T-helper 17 cell (primary cell): ENCODE data around the gene MIPOL1. TPM values are rescaled to one million over a fixed set of nuclear protein-coding genes. Genes with fewer than 3 reads are reported as not detected.
"Not testable (repeated sequence)": the region's sequence is repeated elsewhere in the genome, so short reads cannot be mapped to it uniquely, and the experiment has no call there.

Source experiments
- ATAC-seq: fragments of 150-1000 bp; cut with Tn5 transposase; 2 replicates; pipeline ENCODE4 v1.10.0; 2021; ENCODE audit warnings: mild to moderate bottlenecking, moderate library complexity
- DNase-seq, 3 donors: peaks; one replicate each; pipeline versions ENCODE4 v3.0.0 to v3.0.0-alpha.2; 2020 to 2021
- H3K9me3 ChIP-seq: one replicate; pipeline ENCODE4 v1.7.0; 2013; ENCODE audit warnings: low read length, mild to moderate bottlenecking; ENCODE audit not compliant: control insufficient read depth, poor library complexity, severe bottlenecking
- H3K27ac Mint-ChIP-seq: one replicate; pipeline ENCODE4 v1.8.0; 2022; ENCODE audit warnings: mild to moderate bottlenecking, moderate library complexity, mixed read lengths
- H3K27me3 Mint-ChIP-seq: one replicate; pipeline ENCODE4 v1.8.0; 2022; ENCODE audit warnings: mixed read lengths
- H3K36me3 Mint-ChIP-seq: one replicate; pipeline ENCODE4 v1.8.0; 2022; ENCODE audit warnings: low read depth, mixed read lengths
- H3K4me1 Mint-ChIP-seq: one replicate; pipeline ENCODE4 v1.8.0; 2022; ENCODE audit warnings: mild to moderate bottlenecking, mixed read lengths
- H3K4me3 Mint-ChIP-seq: one replicate; pipeline ENCODE4 v1.8.0; 2022; ENCODE audit warnings: mild to moderate bottlenecking, moderate library complexity, mixed read lengths
- total RNA-seq, 4 donors: library from RNA in 2 of 4; stranded (reverse) in 2 of 4; gene quantifications; one replicate each; pipeline ENCODE4 v1.2.3 and lab custom pipeline; 2022 to 2026

The MIPOL1 gene
- total RNA-seq, 2 donors from 2014 or later: 0.32 to 0.73 TPM

- H3K4me1 Mint-ChIP-seq: no peaks in the 10 kb centered on the region
- DNase-seq (no peak), ATAC-seq (no peak)
- no peak overlapping the region for H3K4me3 Mint-ChIP-seq
- no peaks in the 10 kb centered on the region for H3K9me3 ChIP-seq
- H3K27ac Mint-ChIP-seq: no peak overlapping the region
- no peaks in the 10 kb centered on the region for H3K36me3 Mint-ChIP-seq
- no peaks in the 10 kb centered on the region for H3K27me3 Mint-ChIP-seq
Measured at GRCh38 chr14:37343307-37344094, 145.8 kb downstream of the MIPOL1 start.

GRCh38 chr14:37363661-37364060 lies 165.9 kb downstream of the MIPOL1 start:
- ATAC-seq (no peak), DNase-seq (no peak)
- no peaks in the 10 kb centered on the region for H3K9me3 ChIP-seq
- Mint-ChIP-seq H3K36me3 (no peaks in the 10 kb centered on the region), H3K4me3 (no peak overlapping the region), H3K27ac (no peak overlapping the region), H3K4me1 (no peaks in the 10 kb centered on the region), H3K27me3 (no peaks in the 10 kb centered on the region)

GRCh38 chr14:37369425-37369824 lies 171.7 kb downstream of the MIPOL1 start:
- no peaks in the 10 kb centered on the region for H3K27me3 Mint-ChIP-seq

GRCh38 chr14:37375566-37375965 lies 177.8 kb downstream of the MIPOL1 start:
- H3K4me1 Mint-ChIP-seq: no peaks in the 10 kb centered on the region
- no peaks in the 10 kb centered on the region for H3K9me3 ChIP-seq
- H3K36me3 Mint-ChIP-seq: no peaks in the 10 kb centered on the region
- no peak for DNase-seq
- no peak overlapping the region for H3K4me3 Mint-ChIP-seq
- no peak for ATAC-seq
- H3K27me3 Mint-ChIP-seq: no peaks in the 10 kb centered on the region
- H3K27ac Mint-ChIP-seq: no peak overlapping the region

More at GRCh38 chr14:37369425-37369824, 171.7 kb downstream of the MIPOL1 start:
- ATAC-seq: no peak
- H3K4me3 Mint-ChIP-seq: no peak overlapping the region
- H3K4me1 Mint-ChIP-seq: no peaks in the 10 kb centered on the region
- no peak for DNase-seq
- no peaks in the 10 kb centered on the region for H3K36me3 Mint-ChIP-seq
- no peaks in the 10 kb centered on the region for H3K9me3 ChIP-seq
- no peak overlapping the region for H3K27ac Mint-ChIP-seq

- Mint-ChIP-seq H3K4me3 (no peak overlapping the region), H3K36me3 (no peaks in the 10 kb centered on the region), H3K27me3 (no peaks in the 10 kb centered on the region), H3K27ac (no peak overlapping the region), H3K4me1 (no peaks in the 10 kb centered on the region)
- H3K9me3 ChIP-seq: no peaks in the 10 kb centered on the region
- ATAC-seq (no peak), DNase-seq (no peak)
Measured at GRCh38 chr14:37376944-37377609, 179.3 kb downstream of the MIPOL1 start.

- DNase-seq: no peak
- H3K27ac Mint-ChIP-seq: no peak overlapping the region
- no peaks in the 10 kb centered on the region for H3K4me1 Mint-ChIP-seq
- H3K27me3 Mint-ChIP-seq: no peaks in the 10 kb centered on the region
- no peak overlapping the region for H3K4me3 Mint-ChIP-seq
- H3K36me3 Mint-ChIP-seq: no peaks in the 10 kb centered on the region
- no peak for ATAC-seq
- no peaks in the 10 kb centered on the region for H3K9me3 ChIP-seq
Measured at GRCh38 chr14:37384870-37385596, 187.3 kb downstream of the MIPOL1 start.

GRCh38 chr14:37397157-37397940 lies 199.6 kb downstream of the MIPOL1 start:
- not testable (repeated sequence) for H3K4me1 Mint-ChIP-seq, H3K36me3 Mint-ChIP-seq, H3K4me3 Mint-ChIP-seq, H3K9me3 ChIP-seq, H3K27ac Mint-ChIP-seq, H3K27me3 Mint-ChIP-seq, DNase-seq, ATAC-seq

- no peaks in the 10 kb centered on the region for H3K4me1 Mint-ChIP-seq
- DNase-seq (no peak), ATAC-seq (no peak)
- H3K36me3 Mint-ChIP-seq: no peaks in the 10 kb centered on the region
- H3K4me3 Mint-ChIP-seq: no peak overlapping the region
- no peaks in the 10 kb centered on the region for H3K9me3 ChIP-seq
- no peaks in the 10 kb centered on the region for H3K27me3 Mint-ChIP-seq
- H3K27ac Mint-ChIP-seq: no peak overlapping the region
Measured at GRCh38 chr14:37397941-37398215, 200.1 kb downstream of the MIPOL1 start.

GRCh38 chr14:37399517-37399916 lies 201.8 kb downstream of the MIPOL1 start:
- Mint-ChIP-seq H3K36me3 (no peaks in the 10 kb centered on the region), H3K4me1 (no peaks in the 10 kb centered on the region), H3K27ac (no peak overlapping the region), H3K27me3 (no peaks in the 10 kb centered on the region), H3K4me3 (no peak overlapping the region)
- H3K9me3 ChIP-seq: no peaks in the 10 kb centered on the region
- DNase-seq: no peak
- no peak for ATAC-seq

GRCh38 chr14:37401093-37401492 lies 203.4 kb downstream of the MIPOL1 start:
- ATAC-seq: no peak
- Mint-ChIP-seq H3K27me3 (no peaks in the 10 kb centered on the region), H3K4me1 (no peaks in the 10 kb centered on the region), H3K27ac (no peak overlapping the region), H3K4me3 (no peak overlapping the region), H3K36me3 (no peaks in the 10 kb centered on the region)
- no peak for DNase-seq
- no peaks in the 10 kb centered on the region for H3K9me3 ChIP-seq

GRCh38 chr14:37403626-37404025 lies 205.9 kb downstream of the MIPOL1 start:
- ATAC-seq: no peak
- H3K4me3 Mint-ChIP-seq: no peak overlapping the region
- no peaks in the 10 kb centered on the region for H3K27me3 Mint-ChIP-seq
- H3K9me3 ChIP-seq: no peaks in the 10 kb centered on the region
- no peaks in the 10 kb centered on the region for H3K36me3 Mint-ChIP-seq
- no peak for DNase-seq
- H3K27ac Mint-ChIP-seq: no peak overlapping the region
- no peaks in the 10 kb centered on the region for H3K4me1 Mint-ChIP-seq

GRCh38 chr14:37406095-37406494 lies 208.4 kb downstream of the MIPOL1 start:
- H3K36me3 Mint-ChIP-seq: no peaks in the 10 kb centered on the region
- no peak overlapping the region for H3K27ac Mint-ChIP-seq
- H3K4me1 Mint-ChIP-seq: no peaks in the 10 kb centered on the region
- no peak overlapping the region for H3K4me3 Mint-ChIP-seq
- DNase-seq (no peak), ATAC-seq (no peak)
- peaks cover 2% of the 10 kb centered on the region for H3K9me3 ChIP-seq
- no peaks in the 10 kb centered on the region for H3K27me3 Mint-ChIP-seq
